ENCODE data around the gene AP2B1. TPM values are rescaled to one million over a fixed set of nuclear protein-coding genes. Genes with fewer than 3 reads are reported as not detected.

AP2B1 gene
- total and polyA plus RNA-seq, 9 of the 15 experiments (the other 6 are each of a cell fraction or from before 2014, with no cell fraction given), result 60.1 to 287 (median 105) TPM

- intact Hi-C loops (cut with micrococcal nuclease), result no loop called here
- H3K27me3 ChIP-seq (ENCODE audit: control insufficient read depth in 2 of 2, insufficient read depth in 2 of 2, low read length in 2 of 2), result no peaks in the 10 kb centered on the region
- no peaks in the 10 kb centered on the region for H4K20me1 ChIP-seq (replicated peaks; ENCODE audit: control insufficient read depth, insufficient read depth, low read length)
- CTCF ChIA-PET (ENCODE audit: low intra/inter-chr PET ratio), result no interaction called here
- H3K27ac ChIP-seq (ENCODE audit: extremely low read depth, low read depth, low read length), result no peak overlapping the region
- 80% methylated on average over 6 of the region's 7 CpGs for WGBS (ENCODE audit: insufficient coverage, low coverage, missing lambda C conversion rate)
- no peaks in the 10 kb centered on the region for H3K9me3 ChIP-seq (replicated peaks; ENCODE audit: control insufficient read depth, insufficient read depth, low read depth, low read length)
- no peak overlapping the region for H3K4me2 ChIP-seq (ENCODE audit: insufficient read depth, low read length)
- H2AFZ ChIP-seq (ENCODE audit: low read depth, low read length), result no peak overlapping the region
- POLR2A ChIA-PET, result no interaction called here
- no peaks in the 10 kb centered on the region for H3K4me1 ChIP-seq (replicated peaks in 1 of 2; ENCODE audit: control insufficient read depth in 2 of 2, insufficient read depth in 2 of 2, low read length in 2 of 2)
- ATAC-seq (no peak), DNase-seq (ENCODE audit: extremely low read depth in 1 of 4, low spot score in 3 of 4) (no peak), FAIRE-seq (no peak)
- H3K9ac ChIP-seq (ENCODE audit: insufficient read depth in 1 of 2, low read depth in 2 of 2, low read length in 2 of 2), result no peak overlapping the region
- peaks cover 95% of the 10 kb centered on the region for H3K36me3 ChIP-seq (ENCODE audit: control insufficient read depth, insufficient read depth, low read length)
- no peak overlapping the region for H3K4me3 ChIP-seq
- H3K9me1 ChIP-seq (ENCODE audit: control insufficient read depth, insufficient read depth, low read length), result no peaks in the 10 kb centered on the region
- H3K79me2 ChIP-seq (ENCODE audit: control insufficient read depth, insufficient read depth, low read length), result no peaks in the 10 kb centered on the region
- BruUV-seq (replicated peaks), result no TSS peak
- in situ Hi-C loops (cut with MboI), result no loop called here
- no peak for TF ChIP-seq CTCFL (IDR thresholded peaks at IDR 0.05; ENCODE audit: borderline replicate concordance, insufficient read depth, low read depth, low read length, poor library complexity, severe bottlenecking)
- TF ChIP-seq ZNF133 (CRISPR knock-in tag; IDR thresholded peaks at IDR 0.05), result no peak
- no peak for TF ChIP-seq MYBL2 (IDR thresholded peaks at IDR 0.05; ENCODE audit: low read depth)
- no peak for TF ChIP-seq MYBL2 (CRISPR knock-in tag; IDR thresholded peaks at IDR 0.05; ENCODE audit: borderline replicate concordance)
- TF ChIP-seq NR0B1 (IDR thresholded peaks at IDR 0.05; ENCODE audit: partially characterized antibody), result no peak
- TF ChIP-seq SNAPC5 (CRISPR knock-in tag; IDR thresholded peaks at IDR 0.05), result no peak
- TF ChIP-seq ZNF318 (IDR thresholded peaks at IDR 0.05; ENCODE audit: borderline replicate concordance in 1 of 2, low read depth in 1 of 2), result no peak
Observed at GRCh38 chr17:35692512-35693210, 105.5 kb downstream of the AP2B1 start.

Measured in K562 (cell line).